MM.1S (cell line): ENCODE measurements around the gene MAPK9.

ENCODE experiments used
- DNase-seq: peaks from one replicate; pipeline ENCODE4 v3.0.0-alpha.2; 2015
- H2AFZ ChIP-seq: fragments of 300-600 bp; sonication (generic); 2 replicates; pipeline ENCODE4 v1.6.0; 2016; ENCODE audit warnings: antibody characterized with exemption, low read length
- H3F3A ChIP-seq: fragments of 300-600 bp; sonication (generic); 2 replicates; pipeline ENCODE4 v1.6.1; 2016; ENCODE audit warnings: mild to moderate bottlenecking, antibody characterized with exemption, low read length, moderate library complexity, mixed read lengths; ENCODE audit not compliant: insufficient read depth
- H3K27ac ChIP-seq: fragments of 300-600 bp; sonication (generic); 2 replicates; pipeline ENCODE4 v1.5.1; 2016; ENCODE audit warnings: mild to moderate bottlenecking, low read length
- H3K27me3 ChIP-seq: fragments of 300-600 bp; sonication (generic); replicated peaks from 2 replicates; pipeline ENCODE4 v1.6.0; 2016; ENCODE audit warnings: low read length; ENCODE audit not compliant: insufficient read depth
- H3K36me3 ChIP-seq: fragments of 300-600 bp; sonication (generic); replicated peaks from 2 replicates; pipeline ENCODE4 v1.6.1; 2016; ENCODE audit warnings: mild to moderate bottlenecking, low read length, mixed read lengths; ENCODE audit not compliant: insufficient read depth
- H3K4me1 ChIP-seq: fragments of 300-600 bp; sonication (generic); 2 replicates; pipeline ENCODE4 v1.6.1; 2016; ENCODE audit warnings: low read length, mixed read lengths
- H3K4me2 ChIP-seq: fragments of 300-600 bp; sonication (generic); 2 replicates; pipeline ENCODE4 v1.6.0; 2016; ENCODE audit warnings: low read depth, low read length
- H3K4me3 ChIP-seq: fragments of 300-600 bp; sonication (generic); 2 replicates; pipeline ENCODE4 v1.5.1; 2016; ENCODE audit warnings: low read length, mixed read lengths
- H3K79me2 ChIP-seq: fragments of 300-600 bp; sonication (generic); 2 replicates; pipeline ENCODE4 v1.6.1; 2016; ENCODE audit warnings: mixed run types, low read length, mixed read lengths
- H3K9ac ChIP-seq: fragments of 300-600 bp; sonication (generic); 2 replicates; pipeline ENCODE4 v1.6.1; 2016; ENCODE audit warnings: low read length, mixed read lengths
- H3K9me2 ChIP-seq: fragments of 300-600 bp; sonication (generic); replicated peaks from 2 replicates; pipeline ENCODE4 v1.6.1; 2016; ENCODE audit warnings: mild to moderate bottlenecking, low read length, mixed read lengths; ENCODE audit not compliant: insufficient read depth
- H3K9me3 ChIP-seq: fragments of 300-600 bp; sonication (generic); replicated peaks from 2 replicates; pipeline ENCODE4 v1.6.1; 2016; ENCODE audit warnings: mild to moderate bottlenecking, low read length, mixed read lengths; ENCODE audit not compliant: insufficient read depth
- H4K20me1 ChIP-seq: fragments of 300-600 bp; sonication (generic); 2 replicates; pipeline ENCODE4 v1.6.1; 2016; ENCODE audit warnings: mild to moderate bottlenecking, low read length, moderate library complexity, mixed read lengths; ENCODE audit not compliant: insufficient read depth
- CTCF ChIP-seq: fragments of 300-600 bp; sonication (generic); IDR thresholded peaks from 2 replicates; pipeline ENCODE4 v1.5.1; 2016; ENCODE audit warnings: antibody characterized with exemption, low read length, mixed read lengths
- EZH2 ChIP-seq: fragments of 300-600 bp; sonication (generic); optimal IDR thresholded peaks from 2 replicates; pipeline ENCODE3; 2017; ENCODE audit warnings: low read depth, mild to moderate bottlenecking, antibody characterized with exemption, low read length, mixed read lengths
- EZH2phosphoT487 ChIP-seq: fragments of 300-600 bp; sonication (generic); IDR thresholded peaks from 2 replicates; pipeline ENCODE4 v1.6.1; 2018; ENCODE audit warnings: antibody characterized with exemption, low read length

Gene MAPK9

GRCh38 chr5:180287868-180288267 lies 4.0 kb downstream of the MAPK9 start:
- no peak for DNase-seq
- H3K9me2 ChIP-seq = no peaks in the 10 kb centered on the region
- no peak overlapping the region for H2AFZ ChIP-seq
- peaks cover 5% of the 10 kb centered on the region; the same call in 1 of the 2 replicates for H3F3A ChIP-seq
- no peak for TF ChIP-seq EZH2
- no peak for TF ChIP-seq CTCF
- no peak for TF ChIP-seq EZH2phosphoT487
- H3K4me3 ChIP-seq = no peak overlapping the region
- no peaks in the 10 kb centered on the region for H3K36me3 ChIP-seq
- 0 out of 2 replicates have a peak, but pooled peaks cover 5% of the 10 kb centered on the region for H3K4me1 ChIP-seq
- no peak overlapping the region for H3K9ac ChIP-seq
- no peaks in the 10 kb centered on the region for H3K27me3 ChIP-seq
- H4K20me1 ChIP-seq = no peaks in the 10 kb centered on the region
- peaks cover 47% of the 10 kb centered on the region for H3K79me2 ChIP-seq
- H3K9me3 ChIP-seq = no peaks in the 10 kb centered on the region
- H3K27ac ChIP-seq = no peak overlapping the region
- H3K4me2 ChIP-seq = no peak overlapping the region

- peaks cover 48% of the 10 kb centered on the region for H3K79me2 ChIP-seq
Measured at GRCh38 chr5:180287404-180287803, 4.5 kb downstream of the MAPK9 start.

GRCh38 chr5:180284149-180284548 lies 7.7 kb downstream of the MAPK9 start:
- no peaks in the 10 kb centered on the region for H3F3A ChIP-seq
- TF ChIP-seq EZH2phosphoT487 (no peak), EZH2 (no peak), CTCF (no peak)
- no peaks in the 10 kb centered on the region for H3K27me3 ChIP-seq
- no peak overlapping the region for H3K4me3 ChIP-seq
- no peaks in the 10 kb centered on the region for H4K20me1 ChIP-seq
- H3K4me1 ChIP-seq = no peaks in the 10 kb centered on the region
- no peaks in the 10 kb centered on the region; the same call in 1 of the 2 replicates for H3K36me3 ChIP-seq
- no peaks in the 10 kb centered on the region for H3K9me3 ChIP-seq
- H2AFZ ChIP-seq = no peak overlapping the region
- peaks cover 29% of the 10 kb centered on the region for H3K79me2 ChIP-seq
- no peak overlapping the region for H3K9ac ChIP-seq
- DNase-seq = no peak
- no peaks in the 10 kb centered on the region for H3K9me2 ChIP-seq
- H3K27ac ChIP-seq = no peak overlapping the region
- no peak overlapping the region for H3K4me2 ChIP-seq

More at GRCh38 chr5:180287404-180287803, 4.5 kb downstream of the MAPK9 start:
- TF ChIP-seq EZH2phosphoT487 (no peak), EZH2 (no peak), CTCF (no peak)
- no peaks in the 10 kb centered on the region for H3K9me2 ChIP-seq
- H3K4me3 ChIP-seq = no peak overlapping the region
- no peak overlapping the region for H3K9ac ChIP-seq
- no peaks in the 10 kb centered on the region for H3K27me3 ChIP-seq
- H4K20me1 ChIP-seq = no peaks in the 10 kb centered on the region
- 0 out of 2 replicates have a peak, but pooled peaks cover 5% of the 10 kb centered on the region for H3K4me1 ChIP-seq
- no peaks in the 10 kb centered on the region for H3K9me3 ChIP-seq
- no peak overlapping the region for H3K4me2 ChIP-seq
- no peak for DNase-seq
- no peak overlapping the region for H3K27ac ChIP-seq
- no peaks in the 10 kb centered on the region for H3K36me3 ChIP-seq
- peaks cover 3% of the 10 kb centered on the region; the same call in 1 of the 2 replicates for H3F3A ChIP-seq
- no peak overlapping the region for H2AFZ ChIP-seq
